Measurements from ENCODE around the gene AOAH.

- TF ChIP-seq CTCF (conservative IDR thresholded peaks at IDR 0.05; ENCODE audit: low read depth, low read length) (no peak), SMC3 (IDR thresholded peaks at IDR 0.05; ENCODE audit: low read depth, low read length) (no peak), POLR2A (IDR thresholded peaks at IDR 0.05; ENCODE audit: low read depth, low read length) (no peak), RCOR1 (IDR thresholded peaks at IDR 0.05; ENCODE audit: insufficient replicate concordance, low read length) (no peak), USF2 (IDR thresholded peaks at IDR 0.05; ENCODE audit: low read depth, low read length) (no peak), ELK1 (IDR thresholded peaks at IDR 0.05; ENCODE audit: borderline replicate concordance, low read depth, low read length) (no peak), NFE2L2 (IDR thresholded peaks at IDR 0.05; ENCODE audit: low read depth, low read length) (no peak), CEBPB (IDR thresholded peaks at IDR 0.05; ENCODE audit: low read depth, low read length) (no peak), MAZ (IDR thresholded peaks at IDR 0.05; ENCODE audit: borderline replicate concordance, low read depth, low read length) (no peak), RAD21 (IDR thresholded peaks at IDR 0.05; ENCODE audit: low read length) (no peak), CHD1 (IDR thresholded peaks at IDR 0.05; ENCODE audit: low read depth, low read length) (no peak)
Measured at GRCh38 chr7:36650766-36651312, 73.5 kb downstream of the AOAH start.

Data from IMR-90 (cell line).